Caco-2 (cell line): ENCODE results near the gene SCLT1. TPM values are rescaled to one million over a fixed set of nuclear protein-coding genes. Genes with fewer than 3 reads are reported as not detected.

ENCODE experiments used
- BruUV-seq: library from RNA; stranded (reverse); fragments of 400-500 nt; replicated peaks from 2 replicates; lab custom pipeline; 2021; lab: Mats Ljungman, UMichigan
- CTCF ChIA-PET: fragments of 300-600 bp; sonication (Branson Sonifier 250); formaldehyde crosslinking; loops from one replicate; lab custom pipeline; 2022; ENCODE audit warnings: antibody characterized with exemption; lab: Charles Lee
- POLR2A ChIA-PET: fragments of 300-600 bp; sonication (Branson Sonifier 250); formaldehyde crosslinking; loops from one replicate; lab custom pipeline; 2022; ENCODE audit warnings: antibody characterized with exemption; lab: Charles Lee
- DNase-seq, 2 experiments: peaks; one replicate each; pipeline versions ENCODE4 v3.0.0 to v3.0.0-alpha.2; 2020 to 2022
- H3K27me3 ChIP-seq: replicated peaks from 2 replicates; pipeline ENCODE4 v1.6.0; 2011; ENCODE audit warnings: low read length; ENCODE audit not compliant: control insufficient read depth, insufficient read depth
- H3K36me3 ChIP-seq: 2 replicates; pipeline ENCODE4 v1.5.1; 2011; ENCODE audit warnings: low read length; ENCODE audit not compliant: control insufficient read depth, insufficient read depth
- H3K4me1 ChIP-seq: fragments of 250-450 bp; sonication (Bioruptor Pico); 2 replicates; pipeline ENCODE4 v1.5.1; 2020; ENCODE audit warnings: mild to moderate bottlenecking
- H3K4me3 ChIP-seq: 2 replicates; pipeline ENCODE4 v1.5.1; 2011; ENCODE audit warnings: low read depth, mild to moderate bottlenecking, control low read depth, low read length
- H3K9me3 ChIP-seq: fragments of 250-450 bp; sonication (Bioruptor Pico); 2 replicates; pipeline ENCODE4 v1.5.1; 2020; ENCODE audit warnings: mild to moderate bottlenecking, moderate library complexity
- H3K27ac Mint-ChIP-seq: one replicate; pipeline ENCODE4 v1.8.0; 2022; ENCODE audit warnings: mixed read lengths; ENCODE audit not compliant: unreplicated experiment
- H3K27me3 Mint-ChIP-seq: one replicate; pipeline ENCODE4 v1.8.0; 2022; ENCODE audit warnings: mixed read lengths; ENCODE audit not compliant: insufficient read depth, unreplicated experiment
- H3K36me3 Mint-ChIP-seq: one replicate; pipeline ENCODE4 v1.8.0; 2022; ENCODE audit warnings: mild to moderate bottlenecking, mixed read lengths; ENCODE audit not compliant: insufficient read depth, unreplicated experiment
- H3K4me1 Mint-ChIP-seq: one replicate; pipeline ENCODE4 v1.8.0; 2022; ENCODE audit warnings: low read depth, mixed read lengths; ENCODE audit not compliant: unreplicated experiment
- H3K4me3 Mint-ChIP-seq: one replicate; pipeline ENCODE4 v1.8.0; 2022; ENCODE audit warnings: mild to moderate bottlenecking, moderate library complexity, mixed read lengths; ENCODE audit not compliant: unreplicated experiment
- H3K9me3 Mint-ChIP-seq: one replicate; pipeline ENCODE4 v1.8.0; 2022; ENCODE audit warnings: mixed read lengths; ENCODE audit not compliant: unreplicated experiment
- intact Hi-C: fragments of 100-400 bp; cut with micrococcal nuclease; formaldehyde crosslinking; loops from one replicate; pipeline ENCODE4 v1.10.0; 2022; ENCODE audit not compliant: unreplicated experiment
- total RNA-seq: library from RNA; stranded (reverse); gene quantifications from 2 replicates; pipeline ENCODE4 v1.2.3, GENCODE V29; 2022
- TF ChIP-seq, protein P1 (sequence below), 2 experiments: fragments of 200-600 bp in 1 of 2; IDR thresholded peaks; 1 replicate in 1 of 2; 2 replicates in 1 of 2; pipeline versions ENCODE4 v1.5.1 to v1.8.0; 2011 to 2022; ENCODE audit warnings: antibody characterized with exemption in 1 of 2, control low read depth in 1 of 2, inconsistent platforms in 1 of 2, low read depth in 1 of 2, low read length in 1 of 2, mild to moderate bottlenecking in 1 of 2, moderate library complexity in 1 of 2; ENCODE audit not compliant: insufficient read depth in 1 of 2, severe bottlenecking in 1 of 2, unreplicated experiment in 1 of 2

SCLT1 gene
- total RNA-seq, 1 experiment from 2014 or later = 9.3 TPM

DNA sequence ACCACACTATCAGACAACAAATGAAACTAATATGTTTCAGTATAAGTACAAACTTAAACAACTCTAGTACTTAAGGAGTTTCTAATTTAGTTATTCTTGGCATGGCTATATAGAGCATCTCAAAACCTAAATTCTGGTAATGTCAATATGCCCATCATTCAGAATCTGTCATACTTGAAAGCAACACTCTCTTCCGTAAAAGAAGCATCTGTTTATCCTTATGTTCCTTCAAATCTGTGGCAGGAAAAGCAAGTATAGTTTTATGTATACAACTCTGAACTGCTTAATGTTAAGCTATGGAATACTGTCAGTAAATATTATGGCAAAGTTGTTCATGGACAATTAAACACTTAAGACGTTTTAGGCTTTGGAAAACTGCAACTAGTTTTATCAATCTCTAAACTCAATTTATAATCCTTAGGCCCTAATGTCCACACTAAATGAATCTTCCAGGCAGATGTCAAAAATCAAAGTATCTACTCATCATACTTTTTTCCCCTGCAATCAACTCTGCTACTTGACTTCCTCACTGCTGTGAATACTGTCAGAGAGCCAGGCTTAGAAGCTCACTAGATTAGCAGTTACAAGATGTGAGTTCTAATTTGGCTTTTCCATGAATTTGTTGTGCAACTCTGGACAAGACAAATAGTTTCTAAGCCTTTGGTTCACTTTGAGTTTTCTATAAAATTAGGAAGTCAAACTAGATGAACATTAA is 109.4 kb downstream of the SCLT1 start:
- Histone ChIP-seq H3K9me3 (no peaks in the 10 kb centered on the region), H3K4me1 (no peaks in the 10 kb centered on the region), H3K4me3 (no peak overlapping the region), H3K27me3 (no peaks in the 10 kb centered on the region), H3K36me3 (no peaks in the 10 kb centered on the region)
- no peak overlapping the region for H3K27ac Mint-ChIP-seq
- no peak for DNase-seq
- H3K4me1 Mint-ChIP-seq = peaks cover 6% of the 10 kb centered on the region
- no peaks in the 10 kb centered on the region for H3K36me3 Mint-ChIP-seq
- TF ChIP-seq, protein P1, sequence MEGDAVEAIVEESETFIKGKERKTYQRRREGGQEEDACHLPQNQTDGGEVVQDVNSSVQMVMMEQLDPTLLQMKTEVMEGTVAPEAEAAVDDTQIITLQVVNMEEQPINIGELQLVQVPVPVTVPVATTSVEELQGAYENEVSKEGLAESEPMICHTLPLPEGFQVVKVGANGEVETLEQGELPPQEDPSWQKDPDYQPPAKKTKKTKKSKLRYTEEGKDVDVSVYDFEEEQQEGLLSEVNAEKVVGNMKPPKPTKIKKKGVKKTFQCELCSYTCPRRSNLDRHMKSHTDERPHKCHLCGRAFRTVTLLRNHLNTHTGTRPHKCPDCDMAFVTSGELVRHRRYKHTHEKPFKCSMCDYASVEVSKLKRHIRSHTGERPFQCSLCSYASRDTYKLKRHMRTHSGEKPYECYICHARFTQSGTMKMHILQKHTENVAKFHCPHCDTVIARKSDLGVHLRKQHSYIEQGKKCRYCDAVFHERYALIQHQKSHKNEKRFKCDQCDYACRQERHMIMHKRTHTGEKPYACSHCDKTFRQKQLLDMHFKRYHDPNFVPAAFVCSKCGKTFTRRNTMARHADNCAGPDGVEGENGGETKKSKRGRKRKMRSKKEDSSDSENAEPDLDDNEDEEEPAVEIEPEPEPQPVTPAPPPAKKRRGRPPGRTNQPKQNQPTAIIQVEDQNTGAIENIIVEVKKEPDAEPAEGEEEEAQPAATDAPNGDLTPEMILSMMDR (IDR thresholded peaks at IDR 0.05; ENCODE audit: insufficient read depth in 1 of 2, low read depth in 1 of 2, low read length in 1 of 2, severe bottlenecking in 1 of 2, unreplicated experiment in 1 of 2) = no peak
- ChIA-PET POLR2A (no interaction called here), CTCF (no interaction called here)
- H3K9me3 Mint-ChIP-seq = peaks cover 15% of the 10 kb centered on the region
- no peaks in the 10 kb centered on the region for H3K27me3 Mint-ChIP-seq
- H3K4me3 Mint-ChIP-seq = no peak overlapping the region
- no TSS peak for BruUV-seq
- intact Hi-C loops = no loop called here

- H3K27ac Mint-ChIP-seq = no peak overlapping the region
- no peak for DNase-seq
- no peaks in the 10 kb centered on the region for H3K27me3 Mint-ChIP-seq
- no peaks in the 10 kb centered on the region for H3K9me3 ChIP-seq
- H3K4me3 Mint-ChIP-seq = no peak overlapping the region
- TF ChIP-seq, protein P1 (IDR thresholded peaks at IDR 0.05; ENCODE audit: insufficient read depth in 1 of 2, low read depth in 1 of 2, low read length in 1 of 2, severe bottlenecking in 1 of 2, unreplicated experiment in 1 of 2) = no peak
- H3K9me3 Mint-ChIP-seq = no peaks in the 10 kb centered on the region
- H3K4me1 ChIP-seq = no peaks in the 10 kb centered on the region
- no peaks in the 10 kb centered on the region for H3K36me3 ChIP-seq
- no peak overlapping the region for H3K4me3 ChIP-seq
- CTCF ChIA-PET = no interaction called here
- BruUV-seq = no TSS peak
- no peaks in the 10 kb centered on the region for H3K27me3 ChIP-seq
- H3K36me3 Mint-ChIP-seq = no peaks in the 10 kb centered on the region
- H3K4me1 Mint-ChIP-seq = no peaks in the 10 kb centered on the region
- intact Hi-C loops = no loop called here
- POLR2A ChIA-PET = no interaction called here
Measured at GRCh38 chr4:128981377-128981776, 112.0 kb downstream of the SCLT1 start.

GRCh38 chr4:128980816-128981326 is 112.5 kb downstream of the SCLT1 start:
- Histone ChIP-seq H3K4me1 (no peaks in the 10 kb centered on the region), H3K36me3 (no peaks in the 10 kb centered on the region), H3K27me3 (no peaks in the 10 kb centered on the region), H3K4me3 (no peak overlapping the region), H3K9me3 (no peaks in the 10 kb centered on the region)
- ChIA-PET POLR2A (no interaction called here), CTCF (no interaction called here)
- no peaks in the 10 kb centered on the region for H3K36me3 Mint-ChIP-seq
- H3K9me3 Mint-ChIP-seq = no peaks in the 10 kb centered on the region
- intact Hi-C loops = no loop called here
- no peak overlapping the region for H3K4me3 Mint-ChIP-seq
- BruUV-seq = no TSS peak
- no peaks in the 10 kb centered on the region for H3K4me1 Mint-ChIP-seq
- DNase-seq = no peak
- no peaks in the 10 kb centered on the region for H3K27me3 Mint-ChIP-seq
- H3K27ac Mint-ChIP-seq = no peak overlapping the region
- TF ChIP-seq, protein P1 (IDR thresholded peaks at IDR 0.05; ENCODE audit: insufficient read depth in 1 of 2, low read depth in 1 of 2, low read length in 1 of 2, severe bottlenecking in 1 of 2, unreplicated experiment in 1 of 2) = no peak
